ENCODE measurements around the gene MED27.
A peak's percentile ranks its signal among the peaks of the same experiment; 100 is the strongest.
"Not testable (repeated sequence)": the region's sequence is repeated elsewhere in the genome, so short reads cannot be mapped to it uniquely, and the experiment has no call there.

Gene MED27

GRCh38 chr9:132011309-132011708, 68.4 kb downstream of the MED27 start:
- Histone ChIP-seq H3K4me3 (ENCODE audit: low read depth, low read length) (no peak overlapping the region), H3K27ac (ENCODE audit: extremely low read depth, low read depth, low read length) (no peak overlapping the region), H3K36me3 (ENCODE audit: control insufficient read depth in 2 of 2, insufficient read depth in 1 of 2, low read length in 2 of 2) (peaks cover 0 to 7% of the 10 kb centered on the region in 2 experiments; a peak in 1 of 3 replicates), H3K4me1 (ENCODE audit: control insufficient read depth, insufficient read depth, low read length) (peaks cover 5% of the 10 kb centered on the region; the same call in 1 of the 2 replicates), H3K9me3 (ENCODE audit: control insufficient read depth, insufficient read depth, low read depth, low read length) (no peaks in the 10 kb centered on the region)
- TF ChIP-seq ZNF76 (tag by site-specific recombination; IDR thresholded peaks at IDR 0.05; ENCODE audit: borderline replicate concordance, low read depth) (no peak), ZNF624 (tag by site-specific recombination; IDR thresholded peaks at IDR 0.05) (no peak), ZNF280C (tag by site-specific recombination; IDR thresholded peaks at IDR 0.05) (no peak), ZNF488 (tag by site-specific recombination; IDR thresholded peaks at IDR 0.05) (no peak), ZNF521 (tag by site-specific recombination; IDR thresholded peaks at IDR 0.05) (no peak), ZNF830 (tag by site-specific recombination; IDR thresholded peaks at IDR 0.05; ENCODE audit: low read depth) (no peak), REPIN1 (tag by site-specific recombination; IDR thresholded peaks at IDR 0.05; ENCODE audit: low read depth) (no peak), HOXC10 (CRISPR knock-in tag; IDR thresholded peaks at IDR 0.05) (no peak), ZNF629 (tag by site-specific recombination; IDR thresholded peaks at IDR 0.05) (no peak), ZNF560 (tag by site-specific recombination; IDR thresholded peaks at IDR 0.05; ENCODE audit: borderline replicate concordance) (no peak), ZNF449 (tag by site-specific recombination; IDR thresholded peaks at IDR 0.05) (no peak), ZBTB44 (tag by site-specific recombination; IDR thresholded peaks at IDR 0.05) (no peak), ZNF324 (tag by site-specific recombination; IDR thresholded peaks at IDR 0.05) (no peak), ZBTB49 (tag by site-specific recombination; IDR thresholded peaks at IDR 0.05; ENCODE audit: low read depth) (no peak), ZNF362 (tag by site-specific recombination; IDR thresholded peaks at IDR 0.05) (no peak)
- CTCF ChIA-PET, result no interaction called here
- POLR2A ChIA-PET, result no interaction called here

- H3K4me1 ChIP-seq (ENCODE audit: control insufficient read depth, insufficient read depth, low read length); POLR2A ChIA-PET; H3K27ac ChIP-seq (ENCODE audit: extremely low read depth, low read depth, low read length); H3K36me3 ChIP-seq (ENCODE audit: control insufficient read depth in 2 of 2, insufficient read depth in 1 of 2, low read length in 2 of 2); CTCF ChIA-PET; H3K4me3 ChIP-seq (ENCODE audit: low read depth, low read length); H3K9me3 ChIP-seq (ENCODE audit: control insufficient read depth, insufficient read depth, low read depth, low read length): not testable (repeated sequence)
- TF ChIP-seq SCRT2 (tag by site-specific recombination; IDR thresholded peaks at IDR 0.05) (peak; percentile 58; the same call in 1 of the 2 replicates), ZNF184 (tag by site-specific recombination; IDR thresholded peaks at IDR 0.05) (peak; percentile 82)
Observed at GRCh38 chr9:132010201-132010600, 69.5 kb downstream of the MED27 start.

Measured in HEK293 (cell line).